ENCODE measurements around the gene MTRFR.
"Not testable (repeated sequence)": the region's sequence is repeated elsewhere in the genome, so short reads cannot be mapped to it uniquely, and the experiment has no call there.

The MTRFR gene
- 48.2 to 66.7 (median 58.6) reads per million in 4 experiments for total RNA-seq

DNA sequence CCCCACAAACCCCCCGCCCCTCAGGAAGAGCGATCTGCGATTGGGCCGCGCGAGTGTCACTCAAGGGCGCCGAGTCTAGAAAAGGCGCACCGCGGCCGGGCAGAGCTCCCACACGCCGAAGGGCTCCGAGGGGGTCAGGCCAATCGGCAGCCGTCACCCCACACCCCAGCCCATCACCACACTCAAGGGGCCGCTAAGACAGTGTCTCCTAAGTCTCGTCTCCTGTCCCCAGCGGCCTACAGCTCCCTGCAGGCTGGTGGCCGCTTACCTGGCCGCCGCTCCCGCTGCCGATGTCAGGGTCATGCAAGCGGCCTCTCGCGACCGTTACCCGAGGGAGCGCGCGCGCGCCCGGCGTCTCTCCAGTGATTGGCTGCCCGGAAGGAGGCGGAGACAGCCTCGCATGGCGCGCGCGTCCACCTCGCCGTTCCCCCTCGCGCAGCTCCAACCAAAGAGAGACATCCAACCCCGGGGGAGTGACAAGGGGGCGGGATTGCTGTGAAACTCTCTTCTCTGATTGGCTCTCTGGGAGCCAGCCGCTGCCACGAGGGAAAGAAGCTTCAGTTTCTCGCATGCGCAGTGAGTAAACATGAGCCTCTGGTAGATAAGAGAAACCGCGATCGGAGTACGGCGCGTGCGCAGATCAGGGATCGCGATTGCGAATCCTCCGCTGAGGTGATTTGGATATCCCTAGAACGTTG lies at the start of gene MTRFR, which contains the start of gene MPHOSPH9:
TSS of gene MTRFR (plus strand) at position 630 of the 698 bp plus-strand sequence. CDS start 20,239 bp downstream, outside the sequence.
TSS of gene MPHOSPH9 (minus strand) at position 335 of the 698 bp plus-strand sequence. CDS start 2,777 bp downstream, outside the sequence.
- DNase-seq, result peak; percentile 98

DNA sequence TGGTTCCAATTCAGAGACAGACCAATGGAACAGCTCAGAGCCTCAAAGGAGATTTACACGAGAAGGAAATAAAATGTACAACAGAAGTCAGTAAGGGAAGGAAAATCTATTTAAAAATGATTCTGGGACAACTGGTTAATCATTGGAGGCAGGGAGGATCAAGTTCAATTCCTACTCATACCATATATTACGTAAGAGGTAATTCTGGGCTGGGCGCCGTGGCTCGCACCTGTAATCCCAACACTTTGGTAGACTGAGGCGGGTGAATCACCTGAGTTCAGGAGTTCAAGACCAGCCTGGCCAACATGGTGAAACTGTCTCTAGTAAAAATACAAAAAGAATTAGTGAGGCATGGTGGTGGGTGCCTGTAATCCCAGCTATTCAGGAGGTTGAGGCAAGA lies 45.6 kb upstream of the MTRFR start:
- no peak for DNase-seq

DNA sequence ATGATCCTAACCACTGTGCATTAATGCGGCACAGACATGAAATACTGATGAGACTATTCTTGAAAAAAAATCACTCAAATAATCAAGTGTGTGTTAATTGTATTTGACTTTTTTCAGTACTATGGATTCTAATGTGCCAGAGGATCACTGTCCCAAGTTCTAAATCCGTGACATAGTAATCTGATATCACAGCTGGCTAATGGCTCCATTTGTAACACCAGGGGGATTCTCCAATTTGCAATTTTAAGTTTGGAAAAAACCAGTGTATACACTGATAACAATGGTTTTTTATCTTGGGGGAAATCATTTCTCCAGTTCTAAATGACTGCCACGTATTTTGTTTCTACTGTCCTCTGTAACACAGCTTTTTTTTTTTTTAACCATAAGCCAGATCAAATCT lies 33.3 kb upstream of the MTRFR start:
- DNase-seq, result no peak

DNA sequence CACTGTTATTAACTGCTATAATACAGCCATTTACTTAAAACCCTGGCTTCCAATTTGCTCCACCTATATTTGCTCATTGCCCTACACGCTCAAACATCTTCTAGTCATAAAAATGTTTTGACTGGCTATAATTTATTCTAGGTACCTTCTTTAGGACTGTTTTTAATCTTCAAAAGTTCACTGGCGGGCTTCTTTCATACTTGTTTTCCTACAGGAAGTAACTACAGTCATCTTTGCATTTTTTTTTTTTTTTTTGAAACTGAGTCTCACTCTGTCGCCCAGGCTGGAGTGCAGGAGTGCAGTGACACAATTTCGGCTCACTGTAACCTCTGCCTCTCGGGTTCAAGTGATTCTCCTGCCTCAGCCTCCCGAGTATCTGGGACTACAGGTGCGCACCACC lies 32.8 kb upstream of the MTRFR start:
- DNase-seq, result no peak

DNA sequence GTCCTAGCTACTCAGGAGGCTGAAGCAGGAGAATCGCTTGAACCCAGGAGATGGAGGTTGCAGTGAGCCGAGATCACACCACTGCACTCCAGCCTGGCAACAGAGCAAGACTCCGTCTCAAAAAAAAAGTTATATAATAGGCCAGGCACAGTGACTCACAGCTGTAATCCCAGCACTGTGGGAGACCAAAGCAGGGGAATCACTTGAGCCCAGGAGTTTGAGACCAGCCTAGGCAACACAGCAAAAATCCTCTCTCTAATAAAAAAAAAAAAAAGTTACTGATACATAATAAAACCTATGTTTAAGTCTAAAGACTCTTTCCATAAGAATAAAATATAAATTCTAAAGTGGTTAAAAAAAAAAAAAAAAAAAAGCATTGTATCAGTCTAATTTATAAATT lies 26.4 kb upstream of the MTRFR start:
- DNase-seq, result not testable (repeated sequence)

DNA sequence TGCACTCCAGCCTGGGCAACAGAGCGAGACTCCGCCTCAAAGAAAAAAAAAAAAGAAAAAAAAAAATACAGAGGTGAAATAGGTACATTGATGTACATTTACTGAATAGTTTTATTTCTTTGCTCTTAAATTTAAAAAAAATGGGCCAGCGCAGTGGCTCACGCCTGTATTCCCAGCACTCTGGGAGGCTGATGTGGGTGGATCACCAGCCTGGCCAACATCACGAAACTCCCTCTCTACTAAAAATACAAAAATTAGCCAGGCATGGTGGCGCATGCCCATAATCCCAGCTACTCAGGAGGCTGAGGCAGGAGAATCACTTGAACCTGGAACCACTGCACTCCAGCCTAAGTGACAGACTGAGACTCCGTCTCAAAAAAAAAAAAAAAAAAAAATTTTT lies 25.4 kb upstream of the MTRFR start:
- DNase-seq, result not testable (repeated sequence)

DNA sequence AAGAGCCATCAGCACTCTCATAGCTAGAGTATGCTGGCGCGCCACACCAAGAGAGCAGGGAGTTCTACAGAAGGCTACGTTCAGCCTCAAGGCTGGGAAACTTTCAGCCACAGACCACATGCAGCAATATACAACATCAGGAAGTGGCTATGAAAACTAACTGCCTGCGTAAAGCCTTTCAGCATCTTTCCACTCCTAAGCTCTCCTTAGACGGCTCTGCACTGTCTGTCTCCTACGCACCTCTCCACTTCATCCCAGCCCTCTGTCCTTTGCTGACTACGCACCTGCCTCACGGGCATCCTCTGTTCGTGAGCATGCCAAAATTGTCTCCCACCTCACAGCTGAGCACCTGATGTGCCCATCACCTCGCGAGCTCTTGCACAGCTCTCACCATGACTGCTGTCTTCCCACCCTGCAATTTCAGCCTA lies 10.0 kb upstream of the MTRFR start:
- DNase-seq, result peak; percentile 25

DNA sequence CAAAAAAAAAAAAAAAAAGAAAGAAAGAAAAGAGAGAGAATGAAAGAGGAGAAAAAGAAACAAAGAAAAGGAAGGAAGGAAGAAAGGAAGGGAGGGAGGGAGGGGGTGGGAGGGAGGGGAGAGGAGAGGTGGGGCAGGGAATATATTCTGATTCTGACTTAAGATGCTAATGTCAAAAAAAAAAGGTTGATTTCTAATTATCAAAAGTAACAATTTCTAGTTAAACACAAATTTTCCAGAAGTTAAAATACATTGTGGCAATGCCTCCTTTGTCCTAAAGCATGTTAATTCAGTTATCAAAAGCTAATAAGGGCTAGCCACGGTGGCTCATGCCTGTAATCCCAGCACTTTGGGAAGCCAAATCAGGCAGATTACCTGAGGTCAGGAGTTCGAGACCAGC lies 7.8 kb upstream of the MTRFR start:
- DNase-seq, result no peak

DNA sequence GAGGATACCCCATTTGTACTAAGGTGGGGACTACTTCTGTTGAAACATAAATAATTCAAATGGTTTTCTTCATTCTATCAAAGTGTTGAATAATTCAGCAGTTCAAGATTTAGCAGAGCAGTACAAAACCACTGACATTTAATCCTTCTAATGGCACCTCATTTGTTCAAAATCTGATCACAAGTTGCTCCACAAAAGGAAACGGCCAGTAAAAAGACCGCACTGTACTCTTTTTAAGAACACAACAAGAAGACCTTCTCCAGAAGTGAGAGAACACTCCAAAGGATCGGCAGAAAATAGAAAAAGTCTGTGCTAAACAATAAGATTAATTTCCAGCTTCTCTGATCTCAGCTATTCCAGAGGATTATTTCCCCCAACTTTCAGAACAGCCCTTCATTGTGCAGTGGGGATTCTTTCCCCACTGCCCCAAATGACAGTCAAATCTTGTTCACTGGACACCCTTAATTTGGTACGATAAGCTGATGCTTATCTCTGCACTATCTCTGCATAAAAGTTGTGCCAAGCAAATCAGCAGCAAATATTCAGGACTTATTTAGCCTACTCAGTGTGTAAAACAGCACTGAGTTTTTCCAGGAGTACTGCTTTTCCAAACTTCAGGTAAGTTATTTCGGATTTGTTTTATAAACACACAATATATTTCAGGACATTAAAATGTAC lies 5.5 kb upstream of the MTRFR start:
- no peak for DNase-seq

DNA sequence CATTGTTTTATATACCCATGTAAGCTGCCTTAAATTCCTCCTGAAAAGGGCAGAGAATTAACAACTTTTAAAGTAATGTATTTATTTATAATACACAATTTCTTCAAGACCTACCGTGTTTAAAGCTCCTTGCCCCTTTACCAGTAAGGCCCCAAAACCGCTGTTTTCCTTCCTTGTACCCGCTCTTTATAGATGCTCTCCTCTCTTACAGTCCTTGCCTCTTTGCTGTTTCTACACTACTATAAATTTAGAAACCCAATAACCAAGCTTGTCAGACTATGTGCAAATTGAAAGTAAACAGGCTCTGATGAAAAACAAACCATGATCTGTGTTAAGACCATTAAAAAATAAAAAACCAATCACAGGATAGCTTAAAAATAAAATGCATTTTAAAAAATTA lies 4.2 kb upstream of the MTRFR start:
- no peak for DNase-seq

DNA sequence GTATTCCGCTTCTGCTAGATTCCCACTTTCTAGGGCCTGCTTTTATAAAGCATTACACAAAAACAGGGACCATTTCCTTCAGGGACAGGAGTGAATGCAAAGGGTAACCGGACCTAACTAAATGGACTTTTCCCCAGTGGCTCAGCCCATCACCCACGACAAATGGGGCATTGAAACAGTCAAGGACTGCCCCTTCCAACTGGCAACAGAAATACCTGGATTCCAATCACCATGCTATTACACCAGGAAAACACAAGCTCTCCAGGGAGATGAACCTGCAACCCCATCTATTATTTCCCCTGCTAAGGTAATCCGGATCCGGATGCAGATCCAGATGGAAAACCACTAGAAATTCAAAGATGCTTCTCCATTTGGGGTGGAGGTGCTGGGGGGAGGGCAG lies 1.3 kb upstream of the MTRFR start:
- no peak for DNase-seq

DNA sequence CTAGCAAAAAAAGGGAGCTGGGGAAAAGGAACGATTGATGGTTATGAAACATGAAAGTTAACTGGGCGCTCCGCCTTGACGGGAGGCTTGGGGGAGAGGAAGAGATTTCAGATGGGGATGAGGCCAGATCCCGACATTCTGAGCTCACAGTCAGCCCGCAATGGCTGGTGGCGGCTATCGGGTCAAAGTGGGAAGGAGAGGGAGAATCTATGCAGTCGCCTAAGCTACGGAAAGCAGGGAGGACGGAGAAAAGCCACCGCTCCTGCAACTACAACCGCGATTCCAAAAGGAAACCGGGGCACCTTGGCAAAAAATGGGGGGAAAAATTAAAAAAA lies 797 bp upstream of the MTRFR start:
- no peak for DNase-seq

DNA sequence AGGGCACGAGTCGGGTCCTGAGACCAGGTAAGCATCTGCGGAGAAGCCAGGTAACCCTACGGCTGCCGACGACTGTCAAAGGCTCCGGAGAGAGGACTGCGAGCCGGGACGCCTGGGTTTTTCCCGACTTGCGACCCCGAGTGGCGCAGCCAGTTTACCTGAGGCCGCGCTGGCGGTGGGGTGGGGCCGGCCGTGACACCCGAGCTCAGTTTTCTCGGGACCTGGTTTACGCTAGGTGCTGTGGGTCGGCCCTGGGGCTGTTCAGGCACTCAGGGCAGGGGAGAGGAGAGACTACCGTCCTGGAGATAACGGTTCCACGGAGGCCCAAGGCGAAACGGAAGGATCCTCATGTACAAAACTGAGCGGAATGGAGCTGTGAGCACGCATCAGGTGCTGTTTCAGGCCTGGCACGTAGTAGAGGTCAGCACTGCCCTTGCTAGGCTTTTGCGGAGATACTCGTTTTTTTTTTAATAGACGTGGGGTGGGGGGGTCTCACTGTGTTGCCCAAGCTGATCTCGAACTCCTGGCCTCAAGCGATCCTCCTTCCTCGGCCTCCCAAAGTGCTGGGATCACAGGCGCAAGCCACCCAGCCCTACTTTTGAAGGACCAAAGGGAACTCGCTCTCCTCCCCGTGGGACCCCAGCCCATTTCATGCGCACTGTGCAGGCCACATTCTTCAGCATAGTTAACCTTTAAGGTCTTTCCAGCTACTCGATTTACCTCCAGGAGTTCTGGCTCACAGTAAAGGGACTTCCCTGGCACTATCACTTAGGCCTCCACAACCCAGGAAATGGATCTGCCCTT lies 471 bp downstream of the MTRFR start:
- no peak for DNase-seq

DNA sequence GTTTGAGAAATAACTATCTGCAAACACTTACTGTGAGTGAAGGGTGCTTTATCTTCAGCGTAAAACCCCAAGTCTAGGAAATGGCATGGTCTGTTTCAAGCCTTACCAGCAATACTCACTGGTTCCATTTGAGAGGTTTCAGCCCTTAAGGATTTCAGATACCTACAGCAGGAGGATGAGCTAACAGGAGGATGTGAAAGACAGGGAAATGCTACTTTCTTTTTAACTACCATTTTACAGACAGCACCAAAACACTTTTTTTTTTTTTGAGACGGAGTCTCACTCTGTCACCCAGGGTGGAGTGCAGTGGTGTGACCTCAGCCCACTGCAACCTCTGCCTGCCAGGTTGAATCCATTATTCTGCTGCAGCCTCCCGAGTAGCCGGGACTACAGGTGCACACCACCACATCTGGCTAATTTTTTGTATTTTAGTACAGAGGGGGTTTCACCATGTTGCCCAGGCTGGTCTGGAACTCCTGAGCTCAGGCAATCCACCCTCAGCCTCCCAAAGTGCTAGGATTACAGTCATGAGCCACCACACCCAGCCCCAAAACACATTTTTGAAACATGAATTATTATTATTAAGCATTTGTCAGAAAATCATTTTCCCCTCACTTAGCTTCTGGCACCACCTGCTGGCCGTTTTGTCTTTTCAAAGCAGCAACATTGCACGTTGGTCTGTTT lies 4.6 kb downstream of the MTRFR start:
- peak; percentile 51 for DNase-seq

DNA sequence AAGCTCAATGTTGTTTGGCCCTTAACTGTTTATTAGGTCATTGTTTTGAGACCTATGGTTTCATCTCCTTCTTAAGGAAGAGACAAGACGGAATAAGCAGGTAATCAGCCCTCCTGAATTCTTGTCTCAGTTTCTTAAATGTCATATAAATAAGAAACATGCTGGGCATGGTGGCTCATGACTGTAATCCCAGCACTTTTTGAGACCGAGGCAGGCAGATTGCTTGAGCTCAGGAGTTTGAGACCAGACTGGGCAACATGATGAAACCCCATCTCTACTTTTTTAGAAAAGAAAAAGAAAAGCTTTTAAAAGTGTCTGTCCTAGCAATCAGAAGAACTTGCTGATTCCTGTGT lies 5.1 kb downstream of the MTRFR start:
- no peak for DNase-seq

DNA sequence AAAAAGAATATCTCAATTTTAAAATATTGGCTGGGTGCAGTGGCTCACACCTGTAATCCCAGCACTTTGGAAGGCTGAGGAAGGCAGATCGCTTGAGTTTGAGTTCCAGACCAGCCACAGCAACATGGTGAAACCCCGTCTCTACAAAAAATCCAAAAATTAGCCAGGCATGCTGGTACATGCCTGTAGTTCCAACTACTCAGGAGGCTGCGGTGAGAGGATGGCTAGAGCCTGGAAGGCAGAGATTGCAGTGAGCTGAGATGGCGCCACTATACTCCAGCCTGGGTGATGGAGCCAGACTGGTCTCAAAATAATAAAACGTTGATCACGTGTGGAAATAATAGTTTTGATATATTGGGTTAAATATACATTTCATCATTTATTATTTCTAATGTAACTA lies 5.7 kb downstream of the MTRFR start:
- DNase-seq, result no peak

DNA sequence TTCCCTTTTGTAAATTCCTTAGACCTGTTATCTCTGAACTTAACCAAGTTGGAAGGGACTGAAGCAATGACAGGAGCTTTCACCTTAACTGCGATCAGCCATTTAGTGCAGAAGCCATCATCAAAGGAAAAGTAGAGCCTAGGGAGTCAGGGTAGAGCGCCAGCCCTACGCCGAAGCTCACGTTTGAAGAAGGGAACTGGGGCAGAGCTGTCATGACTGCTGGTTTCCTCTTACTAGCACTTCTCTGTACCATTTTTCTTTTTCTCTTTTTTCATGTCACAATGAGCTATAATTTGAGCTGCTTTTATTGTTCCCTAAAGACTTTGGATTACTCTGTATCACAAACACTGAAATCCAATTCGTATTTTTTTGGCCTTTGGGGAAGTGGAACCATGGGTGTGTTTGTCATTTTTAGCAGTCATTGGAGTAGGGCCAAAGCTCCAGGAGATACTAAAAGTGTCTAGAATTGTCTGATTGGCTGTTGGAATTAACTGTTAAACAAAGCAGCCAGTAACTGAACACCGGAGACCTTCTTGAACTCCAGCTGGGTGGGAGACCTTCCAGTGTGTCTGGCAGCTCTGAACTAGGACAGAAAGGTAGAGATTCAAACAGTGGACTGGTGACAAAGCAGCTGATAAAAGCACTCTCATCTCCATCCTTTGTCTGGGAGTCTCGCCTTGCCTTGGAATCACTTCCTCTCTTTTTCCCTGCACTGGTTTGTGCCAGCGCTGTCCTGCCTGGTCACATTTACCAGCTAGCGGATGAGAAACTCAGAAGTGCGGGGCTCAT lies 9.1 kb downstream of the MTRFR start:
- no peak for DNase-seq

DNA sequence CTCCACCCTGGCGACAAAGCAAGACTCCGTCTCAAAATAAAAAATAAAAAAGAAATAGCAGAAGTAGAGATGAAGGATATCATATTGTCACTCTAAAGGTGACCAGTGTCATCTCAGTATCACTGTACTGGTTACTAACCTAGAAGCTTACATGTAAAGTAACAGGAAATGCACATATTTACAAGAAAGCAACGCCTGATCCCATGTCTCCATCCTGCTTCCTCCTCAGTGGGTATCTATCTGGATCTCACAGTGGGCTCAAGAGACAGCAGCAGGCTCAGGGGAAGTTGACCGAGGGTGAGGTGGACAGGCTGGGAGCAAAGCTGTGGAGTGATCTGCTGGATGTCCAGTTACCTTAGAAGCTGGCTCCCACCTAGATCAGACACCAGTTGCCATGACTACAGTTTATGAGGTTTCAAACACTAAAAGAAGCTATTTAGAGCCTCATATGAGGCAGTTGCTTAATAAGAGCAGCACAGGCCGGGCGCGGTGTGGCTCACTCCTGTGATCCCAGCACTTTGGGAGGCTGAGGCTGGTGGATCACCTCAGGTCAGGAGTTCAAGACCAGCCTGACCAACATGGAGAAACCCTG lies 10.5 kb downstream of the MTRFR start:
- no peak for DNase-seq

DNA sequence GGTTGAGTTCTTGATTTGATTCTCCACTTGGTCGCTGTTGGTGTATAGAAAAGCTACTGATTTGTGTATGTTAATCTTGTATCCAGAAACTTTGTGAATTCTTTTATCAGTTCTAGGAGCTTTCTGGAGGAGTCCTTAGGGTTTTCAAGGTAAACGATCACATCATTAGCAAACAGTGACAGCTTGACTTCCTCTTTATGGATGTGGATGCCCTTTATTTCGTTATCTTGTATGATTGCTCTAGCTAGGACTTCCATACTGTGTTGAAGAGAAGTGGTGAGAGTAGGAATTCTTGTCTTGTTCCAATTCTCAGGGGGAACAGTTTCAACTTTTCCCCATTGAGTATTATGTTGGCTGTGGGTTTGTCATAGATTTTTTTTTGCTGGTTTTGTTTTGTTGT lies 12.4 kb downstream of the MTRFR start:
- DNase-seq, result no peak

DNA sequence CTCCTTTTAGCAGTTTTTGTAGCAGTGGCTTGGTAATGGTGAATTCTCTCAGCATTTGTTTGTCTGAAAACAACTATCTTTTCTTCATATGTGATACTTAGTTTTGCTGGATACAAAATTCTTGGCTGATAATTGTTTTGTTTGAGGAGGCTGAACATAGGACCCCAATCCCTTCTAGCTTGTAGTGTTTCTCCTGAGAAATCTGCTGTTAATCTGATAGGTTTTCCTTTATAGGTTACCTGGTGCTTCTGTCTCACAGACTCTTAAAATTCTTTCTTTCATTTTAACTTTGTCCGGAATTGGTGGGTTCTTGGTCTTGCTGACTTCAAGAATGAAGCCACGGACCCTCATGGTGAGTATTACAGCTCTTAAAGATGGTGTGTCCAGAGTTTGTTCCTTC lies 14.9 kb downstream of the MTRFR start:
- DNase-seq, result not testable (repeated sequence)

DNA sequence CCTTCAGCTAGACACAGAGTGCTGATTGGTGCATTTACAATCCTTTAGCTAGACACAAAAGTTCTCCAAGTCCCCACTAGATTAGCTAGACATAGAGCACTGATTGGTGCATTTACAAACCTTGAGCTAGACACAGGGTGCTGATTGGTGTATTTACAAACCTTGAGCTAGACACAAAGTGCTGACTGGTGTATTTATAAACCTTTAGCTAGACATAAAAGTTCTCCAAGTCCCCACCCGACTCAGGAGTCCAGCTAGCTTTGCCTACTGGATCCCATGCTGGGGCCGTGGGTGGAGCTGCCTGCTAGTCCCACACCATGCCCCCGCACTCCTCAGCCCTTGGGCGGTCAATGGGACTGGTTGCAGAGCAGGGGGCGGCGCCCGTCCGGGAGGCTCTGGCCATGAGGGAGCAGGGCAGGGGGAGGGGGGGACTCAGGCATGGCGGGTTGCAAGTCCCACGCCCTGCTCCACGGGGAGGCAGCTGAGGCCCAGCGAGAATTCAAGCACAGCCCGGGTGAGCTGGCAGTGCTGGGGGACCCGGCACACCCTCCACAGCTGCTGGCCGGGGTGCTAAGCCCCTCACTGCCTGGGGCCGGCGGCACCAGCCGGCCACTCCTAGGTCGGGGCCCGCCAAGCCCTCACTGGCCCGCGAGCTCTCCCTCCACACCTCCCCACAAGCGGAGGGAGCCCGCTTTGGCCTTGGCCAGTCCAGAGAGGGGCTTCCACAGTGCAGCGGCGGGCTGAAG lies 15.9 kb downstream of the MTRFR start:
- not testable (repeated sequence) for DNase-seq
